GM12873 (cell line): ENCODE measurements around the gene RAB7B.

Source experiments
- TF ChIP-seq, protein P1 (sequence below): IDR thresholded peaks from 2 replicates; pipeline ENCODE4 v1.5.1; 2012; ENCODE audit warnings: low read depth, mild to moderate bottlenecking, moderate library complexity, low read length, control low read depth; ENCODE audit not compliant: insufficient read depth; ENCODE audit errors: missing control alignments

The RAB7B gene

DNA sequence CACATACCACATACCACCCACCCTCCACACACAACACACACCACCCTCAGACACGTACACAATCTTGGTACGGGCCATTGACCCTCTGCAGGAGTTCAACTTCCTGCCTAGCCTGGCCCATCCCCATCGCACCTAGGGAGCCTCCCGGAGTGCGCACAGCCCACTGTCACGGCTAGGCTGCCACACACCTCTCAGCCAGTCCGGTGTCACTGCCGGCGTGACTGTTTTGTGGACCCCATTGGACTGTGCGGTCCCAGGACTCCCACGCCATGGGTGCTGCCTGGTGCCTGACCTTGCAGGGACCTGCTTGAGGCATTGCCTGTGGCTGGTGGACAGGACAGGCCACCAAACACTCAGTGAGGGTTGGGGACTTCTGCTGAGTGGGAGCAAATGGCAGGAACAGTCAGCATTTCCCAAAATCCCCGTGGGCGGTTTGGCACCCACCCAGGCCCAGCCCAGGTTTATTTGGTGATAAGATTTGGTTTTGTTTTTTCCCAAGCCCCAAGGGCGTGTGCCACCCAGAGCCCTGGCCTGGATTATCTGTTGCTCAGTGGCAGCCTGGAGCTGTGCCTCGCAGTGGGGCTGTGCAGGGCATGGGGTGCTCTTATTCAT is 27.7 kb downstream of the RAB7B start:
- TF ChIP-seq, protein P1, sequence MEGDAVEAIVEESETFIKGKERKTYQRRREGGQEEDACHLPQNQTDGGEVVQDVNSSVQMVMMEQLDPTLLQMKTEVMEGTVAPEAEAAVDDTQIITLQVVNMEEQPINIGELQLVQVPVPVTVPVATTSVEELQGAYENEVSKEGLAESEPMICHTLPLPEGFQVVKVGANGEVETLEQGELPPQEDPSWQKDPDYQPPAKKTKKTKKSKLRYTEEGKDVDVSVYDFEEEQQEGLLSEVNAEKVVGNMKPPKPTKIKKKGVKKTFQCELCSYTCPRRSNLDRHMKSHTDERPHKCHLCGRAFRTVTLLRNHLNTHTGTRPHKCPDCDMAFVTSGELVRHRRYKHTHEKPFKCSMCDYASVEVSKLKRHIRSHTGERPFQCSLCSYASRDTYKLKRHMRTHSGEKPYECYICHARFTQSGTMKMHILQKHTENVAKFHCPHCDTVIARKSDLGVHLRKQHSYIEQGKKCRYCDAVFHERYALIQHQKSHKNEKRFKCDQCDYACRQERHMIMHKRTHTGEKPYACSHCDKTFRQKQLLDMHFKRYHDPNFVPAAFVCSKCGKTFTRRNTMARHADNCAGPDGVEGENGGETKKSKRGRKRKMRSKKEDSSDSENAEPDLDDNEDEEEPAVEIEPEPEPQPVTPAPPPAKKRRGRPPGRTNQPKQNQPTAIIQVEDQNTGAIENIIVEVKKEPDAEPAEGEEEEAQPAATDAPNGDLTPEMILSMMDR = no peak

DNA sequence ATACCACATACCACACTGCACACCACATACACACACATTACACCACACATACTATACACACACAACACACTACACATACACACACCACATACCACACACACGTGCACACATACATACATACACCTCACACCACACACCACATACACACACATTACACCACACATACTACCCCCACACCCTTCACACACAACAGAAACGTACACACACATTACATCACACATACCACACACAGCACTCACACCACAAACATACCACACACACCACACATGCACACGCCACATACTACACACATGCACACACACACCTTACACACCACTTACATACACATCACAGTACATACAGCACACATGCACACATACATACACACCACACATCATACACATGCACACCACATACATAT is 28.5 kb downstream of the RAB7B start:
- TF ChIP-seq, protein P1 = no peak

DNA sequence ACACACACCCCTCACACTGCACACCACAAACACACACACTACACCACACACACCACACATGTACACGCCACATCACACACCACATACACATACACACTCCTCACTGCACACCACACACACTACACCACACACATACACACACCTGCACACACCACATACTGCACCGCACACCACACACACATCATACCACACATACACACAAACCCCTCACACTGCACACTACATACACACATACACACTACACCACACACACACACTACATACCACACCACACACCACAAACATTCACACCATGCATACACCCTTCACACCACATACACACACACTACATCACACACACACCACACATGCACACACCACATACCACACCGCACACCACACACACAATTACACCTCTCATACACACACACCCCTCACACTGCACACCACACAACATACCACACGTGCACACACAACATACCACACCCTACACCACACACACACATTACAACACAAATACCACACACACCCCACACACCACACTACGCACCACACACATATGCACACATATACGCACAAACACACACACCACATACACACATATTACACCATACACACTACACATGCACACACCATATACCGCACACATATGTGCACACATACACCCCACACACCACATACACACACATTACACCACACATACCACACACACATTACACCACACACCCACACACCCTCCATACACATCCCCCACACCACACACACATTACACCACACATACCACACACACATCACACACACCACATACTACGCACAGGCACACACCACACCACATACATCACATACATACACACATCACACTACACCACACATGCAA is 29.6 kb downstream of the RAB7B start:
- TF ChIP-seq, protein P1 = no peak

DNA sequence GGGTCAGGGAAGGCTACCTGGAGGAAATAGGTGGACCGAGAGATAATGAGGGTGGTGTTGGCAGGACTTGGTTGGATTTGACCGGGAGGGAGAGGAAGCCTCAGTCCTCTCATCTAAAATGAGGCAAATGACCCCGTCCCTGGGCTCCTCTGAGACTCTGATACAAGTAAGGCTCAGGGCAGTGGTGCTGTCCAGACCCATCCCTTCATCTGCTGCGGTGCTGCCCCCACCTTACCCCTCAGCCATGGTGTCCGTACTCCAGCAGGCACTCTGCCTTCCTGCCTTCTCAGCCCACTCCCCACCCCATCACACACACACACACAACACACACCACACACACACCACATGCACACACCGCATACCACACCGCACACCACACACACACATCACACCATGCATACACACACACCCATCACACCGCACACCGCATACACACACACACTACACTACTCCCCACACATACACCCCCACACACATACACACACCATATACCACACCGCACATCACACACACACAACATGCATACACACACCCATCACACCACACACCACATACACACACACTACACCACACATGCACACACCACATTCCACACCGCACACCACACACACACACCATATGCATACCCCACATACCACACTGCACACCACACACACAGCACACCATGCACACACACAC is 30.6 kb downstream of the RAB7B start:
- TF ChIP-seq, protein P1 = no peak

DNA sequence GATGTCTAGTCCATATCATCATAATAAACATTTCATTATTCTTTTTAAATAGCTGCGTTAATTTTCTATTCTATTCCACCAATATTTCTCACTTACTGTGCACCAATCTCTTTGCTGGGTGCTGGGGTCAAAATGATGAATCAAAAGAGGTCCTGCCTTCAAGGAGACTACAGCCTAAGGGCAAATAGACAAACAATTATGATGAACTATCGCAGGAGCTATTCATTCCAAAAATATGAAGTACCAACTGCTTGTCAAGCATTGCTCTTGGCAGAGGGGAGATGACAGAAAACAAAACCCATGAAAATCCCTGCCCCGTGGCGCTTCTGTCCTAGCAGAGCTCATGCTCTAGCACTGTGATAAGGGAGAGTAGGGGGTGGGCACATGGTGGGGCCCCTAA is 31.1 kb downstream of the RAB7B start:
- TF ChIP-seq, protein P1 = no peak

DNA sequence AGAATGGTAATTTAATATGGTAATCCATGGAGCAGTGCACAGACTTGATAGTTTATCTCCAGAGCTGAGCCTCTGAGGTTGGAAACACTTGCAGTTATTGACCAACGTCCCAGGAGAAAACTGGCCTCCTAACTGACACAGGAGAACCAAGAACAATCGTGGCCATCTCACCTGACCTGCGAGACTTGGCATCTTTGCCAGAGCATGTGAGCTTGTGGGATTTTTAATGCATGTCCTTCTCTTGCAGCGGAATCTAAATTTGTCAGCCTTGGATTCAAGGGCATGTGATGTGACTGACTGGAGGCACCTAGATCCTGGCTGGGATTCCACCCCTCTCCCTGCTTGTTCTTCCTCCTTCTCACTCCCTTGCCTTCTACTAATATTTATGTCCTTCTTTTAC is 32.1 kb downstream of the RAB7B start:
- TF ChIP-seq, protein P1 = no peak

DNA sequence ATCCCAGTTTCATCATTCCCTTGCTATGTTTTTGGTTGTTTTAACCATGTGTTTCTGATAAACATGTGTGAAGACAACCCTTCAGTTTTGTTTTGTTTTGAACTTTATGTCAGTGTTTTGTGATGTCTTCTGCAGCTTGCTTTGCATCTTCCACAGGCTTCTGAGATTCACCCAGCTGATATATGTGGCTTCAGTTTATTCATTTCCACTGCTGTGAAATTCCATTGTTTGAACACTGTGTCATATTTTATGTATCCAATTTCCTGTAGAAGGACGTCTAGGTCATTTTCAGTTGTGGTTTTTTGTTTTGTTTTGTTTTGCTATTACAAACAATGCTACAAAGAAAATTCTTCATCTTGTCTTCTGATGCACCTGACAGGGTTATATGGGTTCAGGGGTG is 32.7 kb downstream of the RAB7B start:
- TF ChIP-seq, protein P1 = no peak
